Transverse colon (tissue), 3 donors: ENCODE data around the gene GALM.

Source experiments
- EP300 ChIP-seq: sonication (generic); formaldehyde crosslinking; IDR thresholded peaks from one replicate; pipeline ENCODE4 v1.6.1; 2017; ENCODE audit warnings: antibody characterized with exemption, low read depth
- POLR2A ChIP-seq: fragments of 450-650 bp; IDR thresholded peaks from one replicate; pipeline ENCODE4 v1.6.1; 2016; ENCODE audit warnings: antibody characterized with exemption, mild to moderate bottlenecking, moderate library complexity
- TF ChIP-seq, protein P1 (sequence below), 5 experiments: fragments of 200-600 bp in 3 of 5; fragments of 450-650 bp in 2 of 5; sonication (generic) in 3 of 5; IDR thresholded peaks; 1 replicate in 2 of 5; 2 replicates in 3 of 5; pipeline ENCODE4 v1.5.1; 2016 to 2017; ENCODE audit warnings: antibody characterized with exemption in 5 of 5, inconsistent platforms in 3 of 5, mild to moderate bottlenecking in 2 of 5, moderate library complexity in 1 of 5

DNA sequence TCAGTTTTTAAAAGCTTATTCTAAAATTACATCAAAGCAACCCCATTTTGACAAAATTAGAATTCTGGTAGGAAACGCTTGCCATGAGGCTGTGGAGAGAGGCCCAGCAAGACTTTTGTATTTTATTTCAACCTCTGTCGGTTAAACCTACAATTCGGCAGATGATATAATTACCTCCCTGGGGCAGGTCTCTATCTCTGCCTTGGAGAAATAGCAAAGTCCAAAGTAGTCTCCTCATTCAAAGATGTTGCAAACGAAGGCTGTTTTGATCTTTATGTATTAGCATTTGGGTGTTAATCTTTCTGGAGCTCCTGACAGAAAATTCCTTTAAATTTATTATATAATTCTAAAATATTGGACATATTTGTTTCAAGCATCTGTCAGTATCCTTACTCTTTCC is 35.6 kb downstream of the GALM start:
- TF ChIP-seq, protein P1, sequence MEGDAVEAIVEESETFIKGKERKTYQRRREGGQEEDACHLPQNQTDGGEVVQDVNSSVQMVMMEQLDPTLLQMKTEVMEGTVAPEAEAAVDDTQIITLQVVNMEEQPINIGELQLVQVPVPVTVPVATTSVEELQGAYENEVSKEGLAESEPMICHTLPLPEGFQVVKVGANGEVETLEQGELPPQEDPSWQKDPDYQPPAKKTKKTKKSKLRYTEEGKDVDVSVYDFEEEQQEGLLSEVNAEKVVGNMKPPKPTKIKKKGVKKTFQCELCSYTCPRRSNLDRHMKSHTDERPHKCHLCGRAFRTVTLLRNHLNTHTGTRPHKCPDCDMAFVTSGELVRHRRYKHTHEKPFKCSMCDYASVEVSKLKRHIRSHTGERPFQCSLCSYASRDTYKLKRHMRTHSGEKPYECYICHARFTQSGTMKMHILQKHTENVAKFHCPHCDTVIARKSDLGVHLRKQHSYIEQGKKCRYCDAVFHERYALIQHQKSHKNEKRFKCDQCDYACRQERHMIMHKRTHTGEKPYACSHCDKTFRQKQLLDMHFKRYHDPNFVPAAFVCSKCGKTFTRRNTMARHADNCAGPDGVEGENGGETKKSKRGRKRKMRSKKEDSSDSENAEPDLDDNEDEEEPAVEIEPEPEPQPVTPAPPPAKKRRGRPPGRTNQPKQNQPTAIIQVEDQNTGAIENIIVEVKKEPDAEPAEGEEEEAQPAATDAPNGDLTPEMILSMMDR (IDR thresholded peaks at IDR 0.05), result no peak
- no peak for TF ChIP-seq POLR2A
- TF ChIP-seq EP300, result no peak
